ENCODE data around the gene PRPS1L1.

PRPS1L1 gene

GRCh38 chr7:18004372-18004771 is 23.3 kb downstream of the PRPS1L1 start:
- DNase-seq: no peak

- no peak for DNase-seq
These were observed 24.2 kb downstream of the PRPS1L1 start for GRCh38 chr7:18003286-18003994.

DNA sequence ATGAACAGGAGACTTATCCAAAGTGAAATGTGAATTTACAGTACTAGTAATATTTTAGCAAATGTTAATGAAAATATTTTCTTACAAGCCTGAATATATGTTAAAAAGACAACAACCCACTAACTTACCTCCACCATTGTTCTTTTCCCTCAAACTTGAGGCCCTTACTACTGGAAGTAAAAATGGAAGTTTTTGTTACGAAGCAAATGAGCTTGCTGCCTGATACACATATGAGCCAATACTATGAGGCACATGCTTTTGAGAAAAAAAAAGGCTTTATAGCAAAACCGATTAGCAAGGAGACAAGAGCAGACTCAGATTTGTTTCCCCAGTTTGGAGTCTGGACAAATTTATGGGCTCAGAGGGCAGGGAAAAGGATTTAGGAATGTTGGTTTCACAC is 29.0 kb downstream of the PRPS1L1 start:
- DNase-seq: no peak

DNA sequence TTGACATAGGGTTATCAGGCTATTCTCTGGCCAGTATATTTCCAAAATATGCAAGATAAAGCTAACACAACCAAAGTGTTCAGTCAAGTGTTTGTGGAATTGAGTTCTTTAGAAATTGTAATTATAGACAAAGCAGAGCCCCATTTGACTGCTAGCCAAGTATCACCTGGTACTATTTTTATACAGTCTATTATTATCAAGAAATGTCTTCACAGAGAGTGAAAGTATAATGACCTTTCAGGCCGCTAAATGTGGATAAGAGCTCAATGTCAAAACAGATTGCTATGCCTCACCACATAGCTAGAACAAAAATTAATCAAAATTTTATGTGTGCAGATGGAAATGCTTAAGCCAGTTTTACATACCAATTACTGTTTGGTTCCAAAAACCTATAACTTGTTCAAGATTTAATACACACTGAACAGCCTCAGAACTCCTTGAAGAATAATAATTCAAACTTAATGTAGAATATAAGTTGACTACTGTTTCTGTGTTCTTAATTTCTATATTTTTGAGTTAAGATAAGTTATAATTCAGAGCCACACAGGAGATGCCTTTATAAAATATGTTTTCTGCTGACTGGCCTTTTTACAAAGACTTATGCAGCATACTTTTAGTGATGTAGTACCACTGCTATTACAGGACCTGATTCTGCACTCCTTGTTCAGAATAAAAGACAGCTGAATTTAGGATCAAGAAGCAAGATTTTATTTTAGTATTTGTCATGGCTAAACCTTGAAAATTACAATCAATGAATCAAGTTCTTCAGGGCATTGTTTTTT is 31.0 kb downstream of the PRPS1L1 start:
- no peak for DNase-seq

- DNase-seq: no peak
These were observed 31.6 kb downstream of the PRPS1L1 start for GRCh38 chr7:17996040-17996439.

- no peak for DNase-seq
These were observed 33.4 kb downstream of the PRPS1L1 start for GRCh38 chr7:17994079-17994850.

- DNase-seq: peak; percentile 20
These were observed 35.6 kb downstream of the PRPS1L1 start for GRCh38 chr7:17991866-17992648.

GRCh38 chr7:17990761-17991160 is 36.9 kb downstream of the PRPS1L1 start:
- DNase-seq: no peak

DNA sequence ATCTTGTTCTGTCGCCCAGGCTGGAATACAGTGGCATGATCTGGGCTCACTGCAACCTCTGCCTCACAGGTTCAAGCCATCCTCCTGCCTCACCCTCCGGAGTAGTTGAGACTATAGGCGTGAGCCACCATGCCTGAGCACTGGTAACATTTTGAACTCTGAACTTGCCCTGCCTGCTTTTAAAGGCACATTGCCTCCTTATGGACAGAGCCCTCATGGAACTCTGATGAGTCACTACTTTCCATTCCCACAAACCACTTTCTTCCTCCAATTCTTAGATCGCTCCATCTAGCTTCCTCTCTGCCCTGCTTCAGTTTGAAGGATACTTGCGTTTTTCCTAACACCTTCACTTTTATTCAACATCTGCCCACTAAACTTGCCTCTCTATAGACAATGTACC is 38.1 kb downstream of the PRPS1L1 start:
- no peak for DNase-seq

- DNase-seq: no peak
These were observed 38.8 kb downstream of the PRPS1L1 start for GRCh38 chr7:17988858-17989257.

- no peak for DNase-seq
These were observed 39.5 kb downstream of the PRPS1L1 start for GRCh38 chr7:17988141-17988540.

DNA sequence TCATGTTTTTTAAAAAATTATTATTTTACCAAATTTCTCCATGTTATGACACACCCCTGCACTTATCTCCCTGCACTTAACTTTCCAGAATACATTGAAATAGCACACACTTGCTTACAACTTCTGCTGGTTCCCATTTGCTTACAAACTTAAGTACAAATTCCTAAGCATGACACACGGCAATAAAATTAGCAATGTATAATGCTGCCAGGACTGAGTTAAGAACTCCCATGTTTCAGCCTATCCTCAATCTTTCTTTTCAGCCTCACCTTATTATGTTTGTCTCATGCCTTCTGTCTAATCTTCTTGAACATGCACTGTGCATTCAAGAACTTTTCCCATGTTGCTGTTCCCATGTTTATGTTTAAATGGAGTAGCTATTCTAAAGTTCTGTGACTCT is 40.8 kb downstream of the PRPS1L1 start:
- DNase-seq: no peak

DNA sequence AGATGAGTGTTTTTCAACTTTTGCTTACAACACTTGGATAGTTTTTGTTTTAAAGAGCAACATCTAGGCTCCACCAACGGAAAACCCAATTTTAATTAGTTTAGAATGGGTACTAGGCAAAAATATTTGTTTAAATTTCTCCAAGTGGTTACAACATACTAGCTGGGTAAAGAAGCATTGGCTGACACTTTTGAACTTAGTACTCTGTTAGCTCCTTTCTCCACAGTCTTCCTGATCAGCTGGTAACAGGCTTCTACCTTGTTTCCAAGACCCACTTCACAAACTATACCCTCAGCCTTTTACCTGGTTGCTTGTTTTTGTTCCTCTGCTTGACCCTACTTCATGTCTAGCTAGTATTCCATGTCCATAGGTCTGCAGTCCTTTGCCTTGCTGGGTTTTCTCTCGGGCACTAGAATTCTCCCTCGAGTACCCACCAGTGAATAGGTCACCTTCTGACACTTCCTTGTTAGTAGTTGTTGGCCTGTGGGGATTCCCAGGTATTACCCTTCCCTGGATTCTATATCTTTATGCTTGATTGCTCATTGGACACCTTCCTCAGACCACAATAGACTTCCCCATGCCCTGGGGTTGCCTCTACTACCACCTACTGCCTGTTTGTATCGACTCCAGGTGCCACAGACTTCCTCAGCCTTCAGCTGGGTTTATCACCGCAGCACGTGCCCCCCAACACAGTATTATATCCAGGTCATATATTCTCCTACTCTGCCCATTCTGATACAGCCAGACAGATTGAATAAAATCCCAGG is 42.0 kb downstream of the PRPS1L1 start:
- DNase-seq: no peak

- DNase-seq: no peak
These were observed 43.4 kb downstream of the PRPS1L1 start for GRCh38 chr7:17984288-17984687.

- DNase-seq: no peak
These were observed 44.2 kb downstream of the PRPS1L1 start for GRCh38 chr7:17983221-17984062.

- DNase-seq: no peak
These were observed 50.7 kb downstream of the PRPS1L1 start for GRCh38 chr7:17976952-17977351.

Data from CD4-positive, alpha-beta T cell treated with Interleukin-17A for 4 hours (primary cell).